ENCODE results near the gene CRTC3.
"Not testable (repeated sequence)": the region's sequence is repeated elsewhere in the genome, so short reads cannot be mapped to it uniquely, and the experiment has no call there.

Gene CRTC3

GRCh38 chr15:90633360-90633759, 103.6 kb downstream of the CRTC3 start:
- no peak for DNase-seq

- DNase-seq, result not testable (repeated sequence)
These were observed 107.3 kb downstream of the CRTC3 start for GRCh38 chr15:90636993-90637392.

- DNase-seq, result no peak
These were observed 108.0 kb downstream of the CRTC3 start for GRCh38 chr15:90637693-90638092.

GRCh38 chr15:90638201-90638691, 108.5 kb downstream of the CRTC3 start:
- DNase-seq, result no peak

GRCh38 chr15:90638963-90639362, 109.2 kb downstream of the CRTC3 start:
- no peak for DNase-seq

- DNase-seq, result no peak
These were observed 111.1 kb downstream of the CRTC3 start for GRCh38 chr15:90640862-90641261.

- no peak for DNase-seq
These were observed 112.1 kb downstream of the CRTC3 start for GRCh38 chr15:90641581-90642463.

- DNase-seq, result no peak
These were observed 113.0 kb downstream of the CRTC3 start for GRCh38 chr15:90642464-90643300.

GRCh38 chr15:90643301-90643632, 113.5 kb downstream of the CRTC3 start:
- no peak for DNase-seq

- DNase-seq, result no peak
These were observed 114.8 kb downstream of the CRTC3 start for GRCh38 chr15:90644526-90644925.

- no peak for DNase-seq
These were observed 115.4 kb downstream of the CRTC3 start for GRCh38 chr15:90644952-90645725.

GRCh38 chr15:90645873-90646575, 116.3 kb downstream of the CRTC3 start:
- no peak for DNase-seq

- no peak for DNase-seq
These were observed 117.1 kb downstream of the CRTC3 start for GRCh38 chr15:90646662-90647305.

- DNase-seq, result no peak
These were observed 117.6 kb downstream of the CRTC3 start for GRCh38 chr15:90647326-90647725.

GRCh38 chr15:90648137-90649070, 118.7 kb downstream of the CRTC3 start:
- peak in 1 of 4 experiments; percentile 8 for DNase-seq

- DNase-seq, result no peak
These were observed 120.6 kb downstream of the CRTC3 start for GRCh38 chr15:90650117-90650955.

GRCh38 chr15:90650956-90651689, 121.4 kb downstream of the CRTC3 start:
- DNase-seq, result no peak

GRCh38 chr15:90654233-90655136, 124.8 kb downstream of the CRTC3 start:
- no peak for DNase-seq

All from activated naive CD4-positive, alpha-beta T cell (primary cell).